ENCODE data around the gene TMEM266.
"Not testable (repeated sequence)": the region's sequence is repeated elsewhere in the genome, so short reads cannot be mapped to it uniquely, and the experiment has no call there.

The TMEM266 gene, protein sequence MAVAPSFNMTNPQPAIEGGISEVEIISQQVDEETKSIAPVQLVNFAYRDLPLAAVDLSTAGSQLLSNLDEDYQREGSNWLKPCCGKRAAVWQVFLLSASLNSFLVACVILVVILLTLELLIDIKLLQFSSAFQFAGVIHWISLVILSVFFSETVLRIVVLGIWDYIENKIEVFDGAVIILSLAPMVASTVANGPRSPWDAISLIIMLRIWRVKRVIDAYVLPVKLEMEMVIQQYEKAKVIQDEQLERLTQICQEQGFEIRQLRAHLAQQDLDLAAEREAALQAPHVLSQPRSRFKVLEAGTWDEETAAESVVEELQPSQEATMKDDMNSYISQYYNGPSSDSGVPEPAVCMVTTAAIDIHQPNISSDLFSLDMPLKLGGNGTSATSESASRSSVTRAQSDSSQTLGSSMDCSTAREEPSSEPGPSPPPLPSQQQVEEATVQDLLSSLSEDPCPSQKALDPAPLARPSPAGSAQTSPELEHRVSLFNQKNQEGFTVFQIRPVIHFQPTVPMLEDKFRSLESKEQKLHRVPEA

DNA sequence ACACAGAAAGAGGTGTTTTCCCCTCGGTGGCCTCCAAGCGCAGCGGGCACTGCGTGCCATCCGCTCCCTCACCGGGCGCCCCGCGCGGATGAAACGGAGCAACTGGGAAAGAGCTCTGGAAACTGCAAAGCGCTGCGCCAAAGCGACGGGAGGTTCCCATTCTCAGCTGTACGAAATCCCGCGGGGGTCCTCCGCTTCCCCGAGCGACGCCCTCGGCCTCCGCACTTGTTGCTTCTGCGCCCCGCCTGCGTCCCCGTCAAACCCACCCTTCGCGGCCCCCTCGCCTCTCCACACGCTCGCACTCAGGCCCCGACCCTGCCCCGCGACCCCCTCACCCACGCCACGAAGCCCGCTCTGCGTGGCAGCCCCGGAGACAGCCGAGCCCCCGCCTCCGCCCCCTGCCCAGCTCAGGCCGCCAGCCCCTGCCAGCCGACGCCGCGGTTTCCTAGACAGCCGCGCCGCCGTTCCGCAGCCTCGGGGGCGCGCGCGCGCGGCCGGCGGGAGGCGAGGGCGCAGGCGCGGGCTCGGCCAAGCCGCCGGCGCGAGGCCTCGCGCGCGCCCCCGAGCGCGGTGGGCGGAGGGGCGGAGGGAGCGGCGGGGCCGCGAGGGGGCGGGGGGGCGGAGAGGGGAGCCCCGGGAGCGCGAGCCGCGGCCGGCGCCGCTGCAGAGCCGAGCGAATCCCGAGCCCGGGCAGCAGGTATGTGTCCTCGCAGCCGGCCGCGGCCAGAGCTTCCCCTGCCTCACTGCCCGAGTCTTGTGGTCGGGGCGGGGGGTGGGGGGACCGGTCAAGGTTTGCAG is at the start of gene TMEM266:
Gene TMEM266, plus strand, starts transcription at position 666 of the 798 bp plus-strand sequence. CDS start 74,279 bp downstream, outside the sequence.
- no peak for DNase-seq

DNA sequence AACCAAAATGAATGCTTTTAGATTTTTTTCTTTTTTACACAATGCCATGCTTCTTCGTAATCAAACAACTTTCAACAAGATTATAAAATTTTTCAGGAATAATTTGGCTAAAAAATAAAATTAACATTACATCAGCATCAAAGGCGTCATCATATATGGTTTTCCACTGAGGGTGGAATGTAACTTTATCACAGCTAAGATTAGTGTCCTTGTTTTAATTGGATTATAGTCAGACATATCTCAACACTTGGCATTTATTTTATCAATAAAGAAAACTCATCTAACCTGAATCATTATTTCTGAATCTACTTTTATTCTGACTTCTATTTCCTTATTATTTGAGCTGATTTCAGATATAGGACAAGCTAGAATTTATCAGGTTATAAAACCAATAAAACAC is 49.2 kb upstream of the TMEM266 start:
- DNase-seq, result no peak

- DNase-seq, result no peak
Measured at GRCh38 chr15:76011627-76012551, 47.9 kb upstream of the TMEM266 start, which contains the start of gene NRG4. TSS of gene NRG4 (minus strand) at chr15:76012424. CDS start at chr15:76011230, 1,194 bp downstream.

- DNase-seq, result not testable (repeated sequence)
Measured at GRCh38 chr15:76013470-76013869, 46.3 kb upstream of the TMEM266 start.

- DNase-seq, result no peak
Measured at GRCh38 chr15:76024021-76024768, 35.6 kb upstream of the TMEM266 start.

DNA sequence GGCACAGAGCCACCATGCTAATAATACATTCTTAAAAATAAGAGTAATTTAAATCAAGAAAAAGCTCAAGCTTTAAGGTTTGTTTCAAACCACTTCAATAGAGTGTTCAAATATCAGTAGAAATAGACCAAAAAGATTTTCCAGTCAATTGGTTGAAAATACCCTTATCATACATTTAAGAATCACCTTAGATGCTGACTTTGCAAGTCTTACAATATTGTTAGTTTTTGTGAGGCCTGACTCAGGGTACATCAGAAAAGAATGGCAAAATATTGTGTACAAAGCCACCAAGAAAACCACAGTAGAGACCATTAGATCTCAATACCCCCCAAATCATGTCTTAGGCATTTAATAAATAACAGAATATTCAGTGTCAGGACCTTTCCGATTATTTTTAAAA is 27.7 kb upstream of the TMEM266 start:
- no peak for DNase-seq

GRCh38 chr15:76033438-76033837 is 26.3 kb upstream of the TMEM266 start:
- DNase-seq, result no peak

- DNase-seq, result no peak
Measured at GRCh38 chr15:76034111-76034510, 25.7 kb upstream of the TMEM266 start.

DNA sequence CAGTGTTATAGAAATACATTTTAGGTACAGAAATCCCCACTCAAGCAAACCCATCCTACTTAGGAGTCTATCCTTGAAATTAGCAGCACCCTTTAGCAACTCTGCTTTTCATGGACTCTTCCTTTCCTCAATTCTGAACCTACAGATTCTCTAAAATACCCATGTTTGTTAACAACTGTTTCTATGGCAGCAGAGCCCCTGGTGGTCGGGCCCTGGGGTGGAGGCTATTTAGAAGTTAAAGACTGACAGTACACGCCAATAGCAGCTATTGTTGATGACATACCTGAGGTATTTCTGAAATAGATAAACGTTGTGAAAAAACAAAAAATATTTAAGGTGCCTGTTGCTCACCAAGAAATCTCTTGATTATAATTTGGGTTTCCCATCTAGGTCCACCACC is 24.2 kb upstream of the TMEM266 start:
- DNase-seq, result no peak

GRCh38 chr15:76038512-76038911 is 21.3 kb upstream of the TMEM266 start:
- DNase-seq, result no peak

DNA sequence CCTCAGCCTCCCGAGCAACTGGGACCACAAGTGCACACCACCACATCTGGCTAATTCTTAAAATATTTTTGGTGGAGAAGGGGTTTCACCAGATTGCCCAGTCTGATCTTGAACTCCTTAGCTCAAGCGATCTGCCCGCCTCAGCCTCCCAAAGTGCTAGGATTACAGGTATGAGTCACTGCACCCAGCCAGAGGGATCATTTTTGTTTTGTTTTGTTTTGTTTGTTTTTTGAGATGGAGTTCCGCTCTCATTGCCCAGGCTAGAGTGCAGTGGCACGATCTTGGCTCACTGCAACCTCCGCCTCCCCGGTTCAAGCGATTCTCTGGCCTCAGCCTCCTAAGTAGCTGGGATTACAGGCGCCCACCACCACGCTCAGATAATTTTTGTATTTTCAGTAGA is 5.6 kb upstream of the TMEM266 start:
- DNase-seq, result not testable (repeated sequence)

DNA sequence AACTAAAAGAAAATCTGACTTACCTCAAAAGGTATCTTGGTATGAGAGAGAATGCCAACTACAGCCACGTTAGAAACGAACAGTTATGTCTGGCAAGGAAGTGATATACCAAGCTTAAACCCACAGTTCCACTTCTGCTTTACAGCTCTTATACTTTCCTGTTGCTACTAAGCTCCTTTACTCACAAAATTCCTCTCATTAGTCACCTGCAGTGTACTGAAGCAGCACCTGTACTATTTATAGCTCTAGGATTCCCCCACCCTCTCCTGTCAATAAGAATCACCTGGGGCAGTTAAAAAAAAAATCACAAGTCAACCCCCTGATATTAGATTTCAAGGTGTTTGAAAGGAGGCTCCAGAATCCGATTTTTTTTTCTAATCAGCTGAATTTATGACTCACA is 2.9 kb upstream of the TMEM266 start:
- DNase-seq, result no peak

- no peak for DNase-seq
Measured at GRCh38 chr15:76057332-76058000, 2.3 kb upstream of the TMEM266 start.

GRCh38 chr15:76058714-76059319 is 968 bp upstream of the TMEM266 start:
- no peak for DNase-seq

DNA sequence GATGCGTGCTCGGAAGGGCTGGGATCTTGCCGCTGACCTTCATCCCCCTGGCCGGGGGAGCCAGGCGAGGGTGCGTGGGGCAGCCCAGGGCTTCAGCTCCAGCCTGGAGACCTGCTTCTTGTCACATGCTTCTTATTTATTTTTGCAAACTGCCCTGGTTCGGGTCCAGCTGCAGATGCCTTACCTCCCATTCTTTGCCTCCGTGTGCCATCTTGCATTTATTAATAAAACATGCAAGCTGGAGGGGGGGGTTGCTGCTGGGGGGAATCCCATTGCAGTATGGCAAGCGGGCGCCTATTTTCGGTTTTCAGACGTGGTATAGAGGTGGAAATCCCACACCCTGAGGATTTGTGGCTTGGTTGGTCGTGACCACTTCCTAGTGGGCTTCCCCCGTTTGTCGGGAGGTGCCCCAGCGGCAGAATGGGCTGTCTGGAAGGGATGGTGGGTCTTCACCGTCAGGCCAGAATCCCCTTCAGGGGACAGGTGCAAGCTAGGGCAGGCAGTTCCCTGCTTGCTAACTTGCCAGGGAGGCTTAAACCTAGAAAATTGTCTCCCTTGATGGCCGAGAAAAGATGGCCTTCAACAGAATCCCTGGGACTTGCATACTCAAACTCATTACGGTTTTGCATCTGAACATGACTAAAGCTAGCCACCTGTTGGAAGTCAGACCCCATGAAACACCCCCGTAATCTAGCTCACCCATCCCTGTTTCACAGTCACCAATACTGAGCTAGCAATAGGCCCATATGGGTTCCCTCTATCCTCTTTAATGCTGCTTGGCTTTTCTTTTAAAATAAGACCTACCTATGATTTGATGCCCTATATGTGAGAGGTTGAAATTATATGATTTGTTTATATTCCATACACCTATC is 569 bp downstream of the TMEM266 start:
- peak; percentile 10 for DNase-seq

DNA sequence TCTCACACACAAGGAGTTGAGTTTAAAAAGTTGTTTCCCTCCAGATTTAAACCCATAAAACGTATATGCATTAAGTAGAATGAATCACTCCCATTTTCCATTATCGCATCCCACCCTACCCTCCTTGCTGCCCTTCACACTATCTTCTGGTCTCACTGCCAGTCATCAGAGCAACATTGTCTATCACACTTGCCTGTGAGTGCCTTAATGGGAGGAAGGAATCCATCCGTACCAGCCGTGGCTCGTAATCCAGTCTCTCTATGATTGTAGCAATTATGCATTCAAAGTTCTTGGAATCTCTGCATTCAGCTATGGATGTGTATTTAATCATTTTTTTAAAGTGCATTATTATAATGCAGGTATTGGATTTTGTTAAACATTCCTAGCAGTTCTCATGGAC is 1.9 kb downstream of the TMEM266 start:
- DNase-seq, result no peak

DNA sequence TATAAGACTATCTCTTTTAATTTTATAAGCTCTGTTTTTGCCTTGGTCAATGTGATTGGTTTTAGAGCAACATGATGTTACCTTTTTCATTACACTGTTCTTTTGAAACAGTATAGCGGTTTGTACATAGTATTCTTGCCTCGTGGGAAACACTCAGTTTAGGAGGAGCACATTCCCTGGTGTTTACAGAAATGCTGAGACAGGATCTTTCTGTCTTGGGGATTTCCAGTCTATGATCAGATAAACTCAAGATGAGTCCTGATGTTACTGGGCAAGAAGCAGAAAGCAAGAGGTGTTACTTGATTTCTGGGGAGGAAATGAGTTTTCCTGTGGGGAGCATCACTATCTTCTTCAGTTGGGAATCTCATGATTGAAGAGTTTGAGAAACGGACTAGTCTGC is 2.5 kb downstream of the TMEM266 start:
- DNase-seq, result no peak

- DNase-seq, result no peak
Measured at GRCh38 chr15:76064375-76064774, 4.6 kb downstream of the TMEM266 start.

DNA sequence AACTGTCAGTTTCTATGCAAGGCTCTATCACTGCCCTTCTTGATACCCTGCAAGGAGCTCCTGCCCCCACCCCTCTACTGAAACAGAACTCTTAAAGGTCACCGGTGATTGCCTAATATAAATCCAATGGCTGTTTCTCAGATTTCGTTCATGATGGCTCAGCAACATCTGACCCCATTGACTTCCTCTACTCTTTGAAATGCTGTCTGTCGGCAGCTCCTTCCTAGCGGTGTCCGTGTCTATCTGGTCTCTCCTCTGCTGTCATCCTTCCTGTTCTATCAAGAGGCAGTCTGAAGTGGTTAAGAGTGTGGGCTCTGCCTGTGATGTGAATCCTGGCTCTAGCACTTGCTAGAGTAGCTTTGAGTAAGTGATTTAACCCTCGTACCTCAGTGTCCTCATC is 5.5 kb downstream of the TMEM266 start:
- no peak for DNase-seq

- DNase-seq, result no peak
Measured at GRCh38 chr15:76065793-76066192, 6.0 kb downstream of the TMEM266 start.

All from stimulated activated naive CD4-positive, alpha-beta T cell treated with Interleukin-2 at 50 U/mL for 16 hours (primary cell).